Spleen (tissue), 7 donors: ENCODE results near the gene PSMG4.

Source experiments
- CTCF ChIP-seq, 11 experiments: fragments of 200-600 bp in 7 of 11; fragments of 450-650 bp in 4 of 11; sonication (generic) in 4 of 11; IDR thresholded peaks in 8 of 11; conservative IDR thresholded peaks in 3 of 11; 1 replicate in 7 of 11; 2 replicates in 4 of 11; pipeline versions ENCODE4 v1.4.0 to v1.8.0; 2016 to 2021; ENCODE audit warnings: antibody characterized with exemption in 11 of 11, inconsistent platforms in 4 of 11, mild to moderate bottlenecking in 1 of 11
- POLR2A ChIP-seq, 3 donors: fragments of 450-650 bp; IDR thresholded peaks; one replicate each; pipeline ENCODE4 v1.5.1; 2017; ENCODE audit warnings: antibody characterized with exemption in 3 of 3, mild to moderate bottlenecking in 1 of 3
- donor health status: DM: no; HTN: no; CAD: no; lungs with moderate emphysema.
- donor health status: DM: no; HTN: no; CAD: no.
- donor health status: DM: no; HTN: no; CAD: no.

GRCh38 chr6:3299221-3299620, 40.5 kb downstream of the PSMG4 start:
- TF ChIP-seq CTCF (IDR thresholded peaks at IDR 0.05 in 8 of 11, conservative IDR thresholded peaks at IDR 0.05 in 3 of 11) = no peak
- TF ChIP-seq POLR2A (IDR thresholded peaks at IDR 0.05) = no peak
